ENCODE results near the gene CYTH4. TPM values are rescaled to one million over a fixed set of nuclear protein-coding genes. Genes with fewer than 3 reads are reported as not detected.

Gene CYTH4
- total and polyA plus RNA-seq, 2 of the 8 experiments (the other 6 are each of a cell fraction or from before 2014, with no cell fraction given): 0.09 TPM; not detected in 1

DNA sequence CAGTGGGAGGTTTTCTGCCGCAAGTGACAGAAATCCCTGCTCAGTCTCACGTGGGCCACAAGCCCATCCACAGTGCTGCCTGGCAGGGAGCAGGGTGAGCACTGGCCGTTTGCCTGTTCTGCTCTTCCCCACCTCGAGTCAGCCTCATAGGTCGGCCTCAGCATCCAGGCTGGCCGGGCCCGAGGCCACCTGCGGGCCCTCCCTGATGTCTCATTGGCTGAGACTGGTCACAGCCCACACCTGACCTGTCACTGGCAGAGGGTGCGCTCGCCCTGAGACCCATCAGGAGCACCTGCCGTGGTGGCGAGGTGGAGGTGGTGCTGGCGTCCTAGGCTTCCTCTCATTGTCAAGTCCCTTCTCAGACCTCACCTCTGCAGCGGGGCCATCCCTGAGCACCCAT lies 72.9 kb downstream of the CYTH4 start (continued):
- TF ChIP-seq EZH2 (IDR thresholded peaks at IDR 0.05; ENCODE audit: low read depth, low read length, severe bottlenecking) (no peak), SUZ12 (IDR thresholded peaks at IDR 0.05; ENCODE audit: low read length) (no peak), HDAC2 (IDR thresholded peaks at IDR 0.05; ENCODE audit: borderline replicate concordance in 1 of 2, low read depth in 2 of 2, low read length in 2 of 2) (no peak)

All from H1 (cell line).